Putamen (tissue), 1 donor: Measurements from ENCODE around the gene EGFLAM.

Experiments used
- DNase-seq: peaks from one replicate; pipeline ENCODE4 v3.0.0-alpha.2; 2016; ENCODE audit warnings: low spot score

The EGFLAM gene

GRCh38 chr5:38448568-38449350 is 190.4 kb downstream of the EGFLAM start:
- DNase-seq, result no peak

GRCh38 chr5:38450627-38451026 is 192.3 kb downstream of the EGFLAM start:
- DNase-seq, result no peak

- DNase-seq, result no peak
Measured at GRCh38 chr5:38451074-38451725, 192.8 kb downstream of the EGFLAM start.

- no peak for DNase-seq
Measured at GRCh38 chr5:38452201-38452600, 193.8 kb downstream of the EGFLAM start.

- DNase-seq, result no peak
Measured at GRCh38 chr5:38453506-38453905, 195.1 kb downstream of the EGFLAM start.

- DNase-seq, result no peak
Measured at GRCh38 chr5:38453921-38454320, 195.6 kb downstream of the EGFLAM start.

- no peak for DNase-seq
Measured at GRCh38 chr5:38455796-38456330, 197.5 kb downstream of the EGFLAM start.

- no peak for DNase-seq
Measured at GRCh38 chr5:38456657-38457399, 198.5 kb downstream of the EGFLAM start.

GRCh38 chr5:38458174-38458573 is 199.8 kb downstream of the EGFLAM start:
- DNase-seq, result no peak

- no peak for DNase-seq
Measured at GRCh38 chr5:38462976-38463633, 204.7 kb downstream of the EGFLAM start.

- no peak for DNase-seq
Measured at GRCh38 chr5:38463634-38464521, 205.5 kb downstream of the EGFLAM start.

GRCh38 chr5:38465061-38465460 is 206.7 kb downstream of the EGFLAM start:
- no peak for DNase-seq

GRCh38 chr5:38465702-38466423 is 207.5 kb downstream of the EGFLAM start:
- DNase-seq, result no peak

- peak; percentile 77 for DNase-seq
Measured at GRCh38 chr5:38466424-38467189, 208.2 kb downstream of the EGFLAM start.

GRCh38 chr5:38467353-38468040 is 209.1 kb downstream of the EGFLAM start:
- DNase-seq, result peak; percentile 77

- no peak for DNase-seq
Measured at GRCh38 chr5:38468202-38468673, 209.9 kb downstream of the EGFLAM start.

- DNase-seq, result peak; percentile 48
Measured at GRCh38 chr5:38468978-38469706, 210.8 kb downstream of the EGFLAM start.

- no peak for DNase-seq
Measured at GRCh38 chr5:38469707-38470267, 211.4 kb downstream of the EGFLAM start.
